Esophagus squamous epithelium (tissue), 5 donors: ENCODE measurements around the gene GABRG3. TPM values are rescaled to one million over a fixed set of nuclear protein-coding genes. Genes with fewer than 3 reads are reported as not detected.

Source experiments
- DNase-seq: peaks from one replicate; lab custom pipeline; 2025; lab: John Stamatoyannopoulos, UW
- H3K27ac ChIP-seq, 4 donors: fragments of 200-600 bp; sonication (generic); one replicate each; pipeline ENCODE4 v1.5.1; 2016 to 2019; ENCODE audit warnings: mild to moderate bottlenecking in 1 of 4
- H3K27me3 ChIP-seq, 4 donors: fragments of 200-600 bp; sonication (generic); 1 replicate in 3 of 4; 2 replicates in 1 of 4; pipeline versions ENCODE4 v1.5.1 to v1.6.0; 2017 to 2021; ENCODE audit warnings: antibody characterized with exemption in 1 of 4
- H3K36me3 ChIP-seq, 3 donors: fragments of 200-600 bp; sonication (generic); one replicate each; pipeline ENCODE4 v1.5.1; 2016 to 2019
- H3K4me1 ChIP-seq, 3 donors: fragments of 200-600 bp; sonication (generic); one replicate each; pipeline ENCODE4 v1.5.1; 2017 to 2019
- H3K4me3 ChIP-seq, 4 donors: fragments of 200-600 bp; sonication (generic); 1 replicate in 3 of 4; 2 replicates in 1 of 4; pipeline ENCODE4 v1.5.1; 2016 to 2019; ENCODE audit warnings: mild to moderate bottlenecking in 2 of 4, moderate library complexity in 1 of 4
- H3K9me3 ChIP-seq, 3 donors: fragments of 200-600 bp; sonication (generic); one replicate each; pipeline ENCODE4 v1.5.1; 2016 to 2019
- CTCF ChIP-seq, 6 experiments: fragments of 450-650 bp in 4 of 6; fragments of 200-600 bp in 2 of 6; sonication (generic) in 2 of 6; IDR thresholded peaks; one replicate each; pipeline ENCODE4 v1.5.1; 2016 to 2019; ENCODE audit warnings: antibody characterized with exemption in 6 of 6, mild to moderate bottlenecking in 4 of 6, moderate library complexity in 4 of 6
- POLR2A ChIP-seq, 4 donors: fragments of 450-650 bp; IDR thresholded peaks; one replicate each; pipeline ENCODE4 v1.6.1; 2017; ENCODE audit warnings: antibody characterized with exemption in 4 of 4, mild to moderate bottlenecking in 4 of 4, moderate library complexity in 3 of 4
- WGBS, 2 donors: methylation state at CpG; one replicate each; pipeline ENCODE4 v1.1.5; 2018; 5-methylcytosine and 5-hydroxymethylcytosine counted together
- intact Hi-C: fragments of 100-400 bp; cut with DNase I; formaldehyde crosslinking; loops from one replicate; pipeline ENCODE4 v1.15.0; 2022
- total RNA-seq, 4 donors: library from RNA; depleted of rRNA; stranded (reverse); fragments of >200 nt; gene quantifications; one replicate each; pipeline ENCODE4 v1.1.0, GENCODE V29; 2016
- donor health status: DM: yes; HTN: yes; CAD: no.

GABRG3 gene
- total RNA-seq, 4 donors from 2014 or later, result 0.04 to 0.08 TPM; not detected in 2

- H3K4me1 ChIP-seq, result no peaks in the 10 kb centered on the region
- intact Hi-C loops, result loop anchor here (5.0 kb wide), 1 partner anchor 125 kb away; no protein-coding TSS in a partner anchor
- TF ChIP-seq CTCF (IDR thresholded peaks at IDR 0.05) (peak in 5 of 6 experiments; percentile 56 to 77 (median 56)), POLR2A (IDR thresholded peaks at IDR 0.05) (no peak)
- no peak overlapping the region for H3K4me3 ChIP-seq
- no peaks in the 10 kb centered on the region for H3K9me3 ChIP-seq
- no peaks in the 10 kb centered on the region for H3K36me3 ChIP-seq
- no peak for DNase-seq
- WGBS, 2 donors, result 23 to 35% methylated on average over 8 to 9 of the region's 10 CpGs
- no peaks in the 10 kb centered on the region for H3K27me3 ChIP-seq
- H3K27ac ChIP-seq, result no peak overlapping the region
Observed at GRCh38 chr15:27017168-27017809, 46.3 kb downstream of the GABRG3 start.

- DNase-seq, result no peak
- Histone ChIP-seq H3K4me1 (no peaks in the 10 kb centered on the region), H3K27ac (no peak overlapping the region), H3K4me3 (no peak overlapping the region), H3K27me3 (no peaks in the 10 kb centered on the region), H3K9me3 (no peaks in the 10 kb centered on the region), H3K36me3 (no peaks in the 10 kb centered on the region)
- TF ChIP-seq POLR2A (IDR thresholded peaks at IDR 0.05) (no peak), CTCF (IDR thresholded peaks at IDR 0.05) (no peak)
- intact Hi-C loops, result loop anchor here (5.0 kb wide), 1 partner anchor 127 kb away; no protein-coding TSS in a partner anchor
- WGBS, 2 donors, result 56 to 75% methylated on average over 6 of the region's 6 CpGs
Observed at GRCh38 chr15:27019687-27020086, 48.7 kb downstream of the GABRG3 start.

GRCh38 chr15:27025481-27025966, 54.5 kb downstream of the GABRG3 start:
- Histone ChIP-seq H3K36me3 (no peaks in the 10 kb centered on the region), H3K9me3 (no peaks in the 10 kb centered on the region), H3K27me3 (no peaks in the 10 kb centered on the region), H3K4me3 (no peak overlapping the region), H3K4me1 (no peaks in the 10 kb centered on the region), H3K27ac (no peak overlapping the region)
- intact Hi-C loops, result no loop called here
- 49 to 50% methylated on average over 9 of the region's 9 CpGs for WGBS, 2 donors
- DNase-seq, result no peak
- TF ChIP-seq POLR2A (IDR thresholded peaks at IDR 0.05), result no peak

GRCh38 chr15:27027229-27027628, 56.2 kb downstream of the GABRG3 start:
- no peak for DNase-seq
- H3K9me3 ChIP-seq, result no peaks in the 10 kb centered on the region
- 46 to 50% methylated on average over 6 of the region's 6 CpGs for WGBS, 2 donors
- H3K36me3 ChIP-seq, result no peaks in the 10 kb centered on the region
- H3K27ac ChIP-seq, result no peak overlapping the region
- no peak for TF ChIP-seq POLR2A (IDR thresholded peaks at IDR 0.05)
- TF ChIP-seq CTCF (IDR thresholded peaks at IDR 0.05), result no peak
- no peaks in the 10 kb centered on the region for H3K27me3 ChIP-seq
- no peaks in the 10 kb centered on the region for H3K4me1 ChIP-seq
- intact Hi-C loops, result no loop called here
- no peak overlapping the region for H3K4me3 ChIP-seq

- Histone ChIP-seq H3K4me3 (no peak overlapping the region), H3K4me1 (no peaks in the 10 kb centered on the region), H3K27me3 (no peaks in the 10 kb centered on the region), H3K36me3 (no peaks in the 10 kb centered on the region), H3K27ac (no peak overlapping the region), H3K9me3 (no peaks in the 10 kb centered on the region)
- no peak for DNase-seq
- WGBS, 2 donors, result 50 to 56% methylated on average over 6 to 9 of the region's 12 CpGs
- TF ChIP-seq POLR2A (IDR thresholded peaks at IDR 0.05) (no peak), CTCF (IDR thresholded peaks at IDR 0.05) (no peak)
- intact Hi-C loops, result no loop called here
Observed at GRCh38 chr15:27028858-27029477, 58.0 kb downstream of the GABRG3 start.
